Endothelial cell of umbilical vein (primary cell): ENCODE measurements around the gene FEN1. TPM values are rescaled to one million over a fixed set of nuclear protein-coding genes. Genes with fewer than 3 reads are reported as not detected.

Experiments
- BruUV-seq: library from RNA; stranded (reverse); fragments of 400-500 nt; replicated peaks from 2 replicates; lab custom pipeline; 2021; lab: Mats Ljungman, UMichigan
- CTCF ChIA-PET: fragments of 300-600, 350-600 bp; sonication (Branson Sonifier 250); formaldehyde crosslinking; loops from one replicate; lab custom pipeline; 2021; ENCODE audit warnings: antibody characterized with exemption, inconsistent platforms; lab: Charles Lee
- POLR2A ChIA-PET: fragments of 300-600, 350-600 bp; sonication (Branson Sonifier 250); formaldehyde crosslinking; loops from one replicate; lab custom pipeline; 2021; ENCODE audit warnings: antibody characterized with exemption, inconsistent platforms; lab: Charles Lee
- DNase-seq: peaks from one replicate; pipeline ENCODE4 v3.0.0-alpha.2; 2011; ENCODE audit warnings: low read depth, low spot score
- FAIRE-seq: peaks from 2 replicates; lab custom pipeline; 2011; peaks lifted over from hg19 to GRCh38; lab: Jason Lieb, UNC
- H2AFZ ChIP-seq: 2 replicates; pipeline ENCODE4 v1.6.0; 2012; ENCODE audit warnings: low read depth, low read length, control low read depth, inconsistent platforms
- H3K27ac ChIP-seq: 2 replicates; pipeline ENCODE4 v1.5.1; 2011; ENCODE audit warnings: low read depth, mild to moderate bottlenecking, control low read depth, low read length, moderate library complexity; ENCODE audit not compliant: insufficient read depth
- H3K27me3 ChIP-seq, 2 experiments: 2 replicates each; pipeline versions ENCODE4 v1.6.0 to v1.6.1; 2011; ENCODE audit warnings: low read length in 2 of 2, mixed read lengths in 1 of 2; ENCODE audit not compliant: control insufficient read depth in 2 of 2, insufficient read depth in 2 of 2
- H3K36me3 ChIP-seq, 2 experiments: 2 replicates in 1 of 2; 3 replicates in 1 of 2; pipeline ENCODE4 v1.5.1; 2011; ENCODE audit warnings: low read length in 2 of 2, mild to moderate bottlenecking in 1 of 2, moderate library complexity in 1 of 2; ENCODE audit not compliant: control insufficient read depth in 2 of 2, insufficient read depth in 2 of 2; ENCODE audit errors: extremely low read depth in 1 of 2
- H3K4me1 ChIP-seq: 3 replicates; pipeline ENCODE4 v1.5.1; 2011; ENCODE audit warnings: mild to moderate bottlenecking, low read length; ENCODE audit not compliant: control insufficient read depth, insufficient read depth; ENCODE audit errors: extremely low read depth
- H3K4me2 ChIP-seq: 2 replicates; pipeline ENCODE4 v1.6.1; 2011; ENCODE audit warnings: low read length, control low read depth, mixed read lengths; ENCODE audit not compliant: insufficient read depth
- H3K4me3 ChIP-seq, 3 experiments: fragments of 200-600 bp in 1 of 3; sonication (generic), shearing (Covaris generic) in 1 of 3; replicated peaks in 1 of 3; 2 replicates each; pipeline ENCODE4 v1.5.1; 2011 to 2016; ENCODE audit warnings: control low read depth in 3 of 3, low read length in 3 of 3, mild to moderate bottlenecking in 2 of 3, inconsistent platforms in 1 of 3, low read depth in 1 of 3, moderate library complexity in 1 of 3; ENCODE audit not compliant: insufficient read depth in 1 of 3
- H3K79me2 ChIP-seq: 2 replicates; pipeline ENCODE4 v1.6.0; 2012; ENCODE audit warnings: low read length, inconsistent platforms; ENCODE audit not compliant: control insufficient read depth, insufficient read depth
- H3K9ac ChIP-seq: replicated peaks from 2 replicates; pipeline ENCODE3; 2011; ENCODE audit warnings: low read length, control low read depth; ENCODE audit not compliant: insufficient read depth; ENCODE audit errors: extremely low read depth
- H3K9me1 ChIP-seq: replicated peaks from 3 replicates; pipeline ENCODE4 v1.6.0; 2011; ENCODE audit warnings: mild to moderate bottlenecking, low read length; ENCODE audit not compliant: control insufficient read depth, insufficient read depth; ENCODE audit errors: extremely low read depth
- H3K9me3 ChIP-seq: replicated peaks from 2 replicates; pipeline ENCODE4 v1.5.1; 2012; ENCODE audit warnings: low read length, inconsistent platforms; ENCODE audit not compliant: control insufficient read depth, insufficient read depth
- H4K20me1 ChIP-seq: replicated peaks from 2 replicates; pipeline ENCODE3; 2011; ENCODE audit warnings: mild to moderate bottlenecking, low read length; ENCODE audit not compliant: control insufficient read depth, insufficient read depth; ENCODE audit errors: extremely low read depth
- EZH2 ChIP-seq: IDR thresholded peaks from 2 replicates; pipeline ENCODE4 v1.6.1; 2012; ENCODE audit warnings: borderline replicate concordance, low read depth, mild to moderate bottlenecking, moderate library complexity, low read length, inconsistent platforms; ENCODE audit not compliant: severe bottlenecking
- FOS ChIP-seq: IDR thresholded peaks from 2 replicates; pipeline ENCODE4 v1.6.1; 2011; ENCODE audit warnings: mild to moderate bottlenecking, low read length, moderate library complexity, borderline replicate concordance; ENCODE audit not compliant: insufficient read depth
- GATA2 ChIP-seq: IDR thresholded peaks from 2 replicates; pipeline ENCODE4 v1.7.0; 2011; ENCODE audit warnings: low read depth, mild to moderate bottlenecking, moderate library complexity, mixed read lengths, low read length; ENCODE audit not compliant: insufficient read length, insufficient read depth
- JUN ChIP-seq: IDR thresholded peaks from 2 replicates; pipeline ENCODE4 v1.6.1; 2011; ENCODE audit warnings: borderline replicate concordance, low read depth; ENCODE audit not compliant: insufficient read length, insufficient read depth
- MAX ChIP-seq: IDR thresholded peaks from 2 replicates; pipeline ENCODE4 v1.6.1; 2011; ENCODE audit not compliant: insufficient read depth, insufficient read length
- MYC ChIP-seq: IDR thresholded peaks from one replicate; pipeline ENCODE4 v1.6.1; 2011; ENCODE audit warnings: mild to moderate bottlenecking, low read depth, low read length
- POLR2A ChIP-seq: IDR thresholded peaks from 2 replicates; pipeline ENCODE4 v1.6.1; 2012; ENCODE audit warnings: low read depth, mild to moderate bottlenecking, control low read depth, low read length
- POLR2AphosphoS5 ChIP-seq: IDR thresholded peaks from 2 replicates; pipeline ENCODE4 v1.6.1; 2012; ENCODE audit warnings: low read depth, mild to moderate bottlenecking, control low read depth, low read length, moderate library complexity; ENCODE audit not compliant: insufficient read depth
- dilution Hi-C: fragments of 300-500 bp; cut with MboI; formaldehyde crosslinking; loops from one replicate; pipeline ENCODE4 v1.15.0; 2019; ENCODE audit warnings: low sequenced_read_pairs; ENCODE audit not compliant: extremely low pct_ligation_motif_present
- intact Hi-C: fragments of 100-400 bp; cut with micrococcal nuclease; formaldehyde crosslinking; loops from one replicate; pipeline ENCODE4 v1.10.0; 2022
- polyA plus RNA-seq, 4 experiments: library from polyadenylated mRNA; depleted of rRNA in 3 of 4; stranded (reverse) in 3 of 4; unstranded in 1 of 4; fragments of >200 nt; gene quantifications; 2 replicates each; pipeline versions ENCODE4 v1.2.1 to v1.2.3, GENCODE V29; 2011 to 2012; ENCODE audit warnings: missing spikeins in 1 of 4
- total RNA-seq: library from RNA; stranded (reverse); gene quantifications from 2 replicates; pipeline ENCODE4 v1.2.3, GENCODE V29; 2021
- TF ChIP-seq, protein P1 (sequence below), 2 donors: IDR thresholded peaks; 1 replicate in 1 of 2; 2 replicates in 1 of 2; pipeline ENCODE4 v1.5.1; 2011; ENCODE audit warnings: low read length in 2 of 2, mild to moderate bottlenecking in 2 of 2, moderate library complexity in 2 of 2, control low read depth in 1 of 2, inconsistent platforms in 1 of 2, low read depth in 1 of 2; ENCODE audit not compliant: insufficient read depth in 1 of 2; ENCODE audit errors: extremely low read depth in 1 of 2

Gene FEN1
- total and polyA plus RNA-seq, 2 donors (not counting 3 experiments of a cell fraction or from before 2014, with no cell fraction given) = 29.3 to 60.5 TPM

GRCh38 chr11:61778920-61779650, 13.6 kb upstream of the FEN1 start:
- POLR2A ChIA-PET = no interaction called here
- FAIRE-seq (no peak), DNase-seq (no peak)
- H3K4me2 ChIP-seq = no peak overlapping the region
- H3K27me3 ChIP-seq = no peaks in the 10 kb centered on the region
- H3K9ac ChIP-seq = no peak overlapping the region
- BruUV-seq = no TSS peak
- no peak overlapping the region for H3K27ac ChIP-seq
- H3K4me3 ChIP-seq = no peak overlapping the region
- intact Hi-C loops (no loop called here), dilution Hi-C loops (no loop called here)
- H3K79me2 ChIP-seq = no peaks in the 10 kb centered on the region
- H2AFZ ChIP-seq = no peak overlapping the region
- no peaks in the 10 kb centered on the region for H3K36me3 ChIP-seq
- H3K4me1 ChIP-seq = no peaks in the 10 kb centered on the region
- H3K9me3 ChIP-seq = no peaks in the 10 kb centered on the region
- TF ChIP-seq MYC = no peak
- TF ChIP-seq POLR2AphosphoS5 = no peak
- no peak for TF ChIP-seq GATA2
- no peak for TF ChIP-seq FOS
- no peak for TF ChIP-seq MAX
- TF ChIP-seq POLR2A = no peak
- TF ChIP-seq JUN = no peak
- no peak for TF ChIP-seq EZH2
- TF ChIP-seq, protein P1, sequence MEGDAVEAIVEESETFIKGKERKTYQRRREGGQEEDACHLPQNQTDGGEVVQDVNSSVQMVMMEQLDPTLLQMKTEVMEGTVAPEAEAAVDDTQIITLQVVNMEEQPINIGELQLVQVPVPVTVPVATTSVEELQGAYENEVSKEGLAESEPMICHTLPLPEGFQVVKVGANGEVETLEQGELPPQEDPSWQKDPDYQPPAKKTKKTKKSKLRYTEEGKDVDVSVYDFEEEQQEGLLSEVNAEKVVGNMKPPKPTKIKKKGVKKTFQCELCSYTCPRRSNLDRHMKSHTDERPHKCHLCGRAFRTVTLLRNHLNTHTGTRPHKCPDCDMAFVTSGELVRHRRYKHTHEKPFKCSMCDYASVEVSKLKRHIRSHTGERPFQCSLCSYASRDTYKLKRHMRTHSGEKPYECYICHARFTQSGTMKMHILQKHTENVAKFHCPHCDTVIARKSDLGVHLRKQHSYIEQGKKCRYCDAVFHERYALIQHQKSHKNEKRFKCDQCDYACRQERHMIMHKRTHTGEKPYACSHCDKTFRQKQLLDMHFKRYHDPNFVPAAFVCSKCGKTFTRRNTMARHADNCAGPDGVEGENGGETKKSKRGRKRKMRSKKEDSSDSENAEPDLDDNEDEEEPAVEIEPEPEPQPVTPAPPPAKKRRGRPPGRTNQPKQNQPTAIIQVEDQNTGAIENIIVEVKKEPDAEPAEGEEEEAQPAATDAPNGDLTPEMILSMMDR (IDR thresholded peaks at IDR 0.05; ENCODE audit: extremely low read depth in 1 of 2, insufficient read depth in 1 of 2, low read depth in 1 of 2, low read length in 2 of 2) = no peak
- no peaks in the 10 kb centered on the region for H4K20me1 ChIP-seq
- CTCF ChIA-PET = interaction anchor here (0.7 to 2.3 kb wide), 4 partner anchors 8 to 120 kb away, joined by 3 to 13 read pairs (median 8); no protein-coding TSS in a partner anchor
- H3K9me1 ChIP-seq = no peaks in the 10 kb centered on the region
